Stomach (tissue), 9 donors: ENCODE measurements around the gene CBLL2. TPM values are rescaled to one million over a fixed set of nuclear protein-coding genes. Genes with fewer than 3 reads are reported as not detected.
A peak's percentile ranks its signal among the peaks of the same experiment; 100 is the strongest.
"Not testable (repeated sequence)": the region's sequence is repeated elsewhere in the genome, so short reads cannot be mapped to it uniquely, and the experiment has no call there.

Experiments
- DNase-seq, 2 donors: peaks; one replicate each; pipeline versions ENCODE4 v3.0.0 to v3.0.0-alpha.2; 2013 to 2019
- H3K27ac ChIP-seq, 5 donors: fragments of 200-600 bp in 4 of 5; sonication (generic) in 4 of 5; one replicate each; pipeline ENCODE4 v1.5.1; 2013 to 2019; ENCODE audit warnings: mild to moderate bottlenecking in 1 of 5, moderate library complexity in 1 of 5
- H3K27me3 ChIP-seq, 3 donors: fragments of 200-600 bp; sonication (generic); one replicate each; pipeline ENCODE4 v1.5.1; 2017 to 2019; ENCODE audit warnings: mixed run types in 1 of 3
- H3K36me3 ChIP-seq, 4 donors: fragments of 200-600 bp; sonication (generic); 1 replicate in 3 of 4; 2 replicates in 1 of 4; pipeline ENCODE4 v1.5.1; 2016 to 2019
- H3K4me1 ChIP-seq, 4 donors: fragments of 200-600 bp; sonication (generic); one replicate each; pipeline ENCODE4 v1.5.1; 2016 to 2019
- H3K4me3 ChIP-seq, 4 donors: fragments of 200-600 bp; sonication (generic) in 3 of 4; one replicate each; pipeline ENCODE4 v1.5.1; 2016 to 2019; ENCODE audit warnings: mild to moderate bottlenecking in 1 of 4
- H3K9me3 ChIP-seq, 4 donors: fragments of 200-600 bp; sonication (generic); one replicate each; pipeline ENCODE4 v1.5.1; 2016 to 2019
- CTCF ChIP-seq, 7 experiments: fragments of 450-650 bp in 4 of 7; fragments of 200-600 bp in 3 of 7; sonication (generic) in 3 of 7; IDR thresholded peaks; one replicate each; pipeline ENCODE4 v1.5.1; 2016 to 2019; ENCODE audit warnings: antibody characterized with exemption in 7 of 7, control low read depth in 2 of 7, mild to moderate bottlenecking in 1 of 7
- EP300 ChIP-seq: sonication (generic); formaldehyde crosslinking; IDR thresholded peaks from one replicate; pipeline ENCODE4 v1.6.1; 2017; ENCODE audit warnings: antibody characterized with exemption
- POLR2A ChIP-seq, 4 donors: fragments of 450-650 bp; IDR thresholded peaks; one replicate each; pipeline ENCODE4 v1.6.1; 2016; ENCODE audit warnings: antibody characterized with exemption in 4 of 4, control low read depth in 2 of 4, mild to moderate bottlenecking in 1 of 4, moderate library complexity in 1 of 4
- POLR2AphosphoS5 ChIP-seq, 3 donors: sonication (generic); formaldehyde crosslinking; IDR thresholded peaks; one replicate each; pipeline ENCODE4 v1.6.1; 2016; ENCODE audit warnings: antibody characterized with exemption in 3 of 3
- WGBS, 5 donors: extraction: QIAGEN DNeasy Blood & Tissue Kit in 3 of 5; methylation state at CpG; one replicate each; pipeline versions ENCODE4 v1.1.5 to v1.1.7; 2013 to 2018; 5-methylcytosine and 5-hydroxymethylcytosine counted together
- intact Hi-C: fragments of 100-400 bp; cut with DNase I; formaldehyde crosslinking; loops from one replicate; pipeline ENCODE4 v1.15.1; 2023; ENCODE audit warnings: low total_unique reads
- polyA plus RNA-seq, 3 donors: library from polyadenylated mRNA; stranded (reverse); fragments of 200-250 nt; gene quantifications; one replicate each; pipeline ENCODE4 v1.2.3, GENCODE V29; 2013
- total RNA-seq, 5 donors: library from RNA; depleted of rRNA; stranded (reverse); fragments of >200 nt; gene quantifications; one replicate each; pipeline versions ENCODE4 v1.1.0 to v1.2.3, GENCODE V29; 2014 to 2016
- donor health status: healthy with polysubstance abuse.
- donor health status: Bipolar disorder and iron deficiency.
- donor health status: healthy.

Gene CBLL2
- total and polyA plus RNA-seq, 8 donors, result not detected

GRCh38 chrX:22276781-22277180, 4.1 kb downstream of the CBLL2 start:
- Histone ChIP-seq H3K9me3 (peaks cover 0 to 4% (median 0%) of the 10 kb centered on the region in 4 donors), H3K4me1 (no peaks in the 10 kb centered on the region), H3K4me3 (no peak overlapping the region), H3K27me3 (no peaks in the 10 kb centered on the region), H3K36me3 (no peaks in the 10 kb centered on the region), H3K27ac (no peak overlapping the region)
- TF ChIP-seq EP300 (no peak), POLR2A (IDR thresholded peaks at IDR 0.05) (no peak), POLR2AphosphoS5 (IDR thresholded peaks at IDR 0.05) (no peak), CTCF (IDR thresholded peaks at IDR 0.05) (no peak)
- intact Hi-C loops, result no loop called here
- WGBS, 5 donors, result 70 to 81% (median 76%) methylated on average over 5 to 6 of the region's 6 CpGs
- DNase-seq, result no peak

- DNase-seq, result no peak
- no peak overlapping the region for H3K27ac ChIP-seq
- intact Hi-C loops, result no loop called here
- H3K9me3 ChIP-seq, result peaks cover 0 to 9% (median 3%) of the 10 kb centered on the region in 4 donors
- no peak for TF ChIP-seq CTCF (IDR thresholded peaks at IDR 0.05)
- TF ChIP-seq POLR2AphosphoS5 (IDR thresholded peaks at IDR 0.05), result no peak
- TF ChIP-seq POLR2A (IDR thresholded peaks at IDR 0.05), result no peak
- TF ChIP-seq EP300, result no peak
- WGBS, 5 donors, result 23 to 54% (median 45%) methylated on average over 3 of the region's 3 CpGs
- H3K36me3 ChIP-seq, result no peaks in the 10 kb centered on the region
- no peaks in the 10 kb centered on the region for H3K4me1 ChIP-seq
- H3K4me3 ChIP-seq, result no peak overlapping the region
- H3K27me3 ChIP-seq, result peaks cover 0 to 4% (median 0%) of the 10 kb centered on the region in 3 donors
Measured at GRCh38 chrX:22278375-22278774, 5.7 kb downstream of the CBLL2 start.

- DNase-seq, H3K4me3 ChIP-seq, H3K9me3 ChIP-seq, intact Hi-C loops, H3K36me3 ChIP-seq, H3K4me1 ChIP-seq, H3K27ac ChIP-seq, H3K27me3 ChIP-seq: not testable (repeated sequence)
- 63 to 91% (median 77%) methylated on average over 2 to 3 of the region's 3 CpGs for WGBS, 5 donors
Measured at GRCh38 chrX:22289209-22289608, 16.5 kb downstream of the CBLL2 start.

- no peaks in the 10 kb centered on the region for H3K27me3 ChIP-seq
- no peaks in the 10 kb centered on the region for H3K36me3 ChIP-seq
- intact Hi-C loops, result no loop called here
- no peaks in the 10 kb centered on the region for H3K9me3 ChIP-seq
- TF ChIP-seq EP300 (no peak), POLR2A (IDR thresholded peaks at IDR 0.05) (no peak), CTCF (IDR thresholded peaks at IDR 0.05) (no peak)
- no peak overlapping the region for H3K27ac ChIP-seq
- H3K4me1 ChIP-seq, result peaks cover 0 to 15% (median 2%) of the 10 kb centered on the region in 4 donors
- 71 to 83% (median 76%) methylated on average over 2 of the region's 2 CpGs for WGBS, 5 donors
- no peak overlapping the region for H3K4me3 ChIP-seq
- no peak for DNase-seq
Measured at GRCh38 chrX:22296871-22297270, 24.2 kb downstream of the CBLL2 start.

GRCh38 chrX:22300130-22300529, 27.4 kb downstream of the CBLL2 start:
- intact Hi-C loops, result no loop called here
- peak in 1 of 2 donors; percentile 53 for DNase-seq
- WGBS, 5 donors, result 3 to 19% (median 5%) methylated on average over 2 of the region's 2 CpGs
- no peaks in the 10 kb centered on the region for H3K9me3 ChIP-seq
- H3K27ac ChIP-seq, result no peak overlapping the region
- peaks cover 0 to 15% (median 2%) of the 10 kb centered on the region in 4 donors for H3K4me1 ChIP-seq
- H3K4me3 ChIP-seq, result no peak overlapping the region
- no peaks in the 10 kb centered on the region for H3K36me3 ChIP-seq
- no peak for TF ChIP-seq CTCF (IDR thresholded peaks at IDR 0.05)
- TF ChIP-seq POLR2A (IDR thresholded peaks at IDR 0.05), result no peak
- TF ChIP-seq EP300, result no peak
- no peak for TF ChIP-seq POLR2AphosphoS5 (IDR thresholded peaks at IDR 0.05)
- no peaks in the 10 kb centered on the region for H3K27me3 ChIP-seq
